HFFc6 (cell line): ENCODE measurements around the gene IFFO2. TPM values are rescaled to one million over a fixed set of nuclear protein-coding genes. Genes with fewer than 3 reads are reported as not detected.
A peak's percentile ranks its signal among the peaks of the same experiment; 100 is the strongest.

Experiments
- DNase-seq: peaks from one replicate; pipeline ENCODE4 v3.0.0-alpha.2; 2018
- H3K27ac Mint-ChIP-seq: 2 replicates; pipeline ENCODE4 v1.8.0; 2020; ENCODE audit warnings: mild to moderate bottlenecking, mixed read lengths
- H3K27me3 Mint-ChIP-seq: 2 replicates; pipeline ENCODE4 v1.8.0; 2021; ENCODE audit warnings: mild to moderate bottlenecking, moderate library complexity, mixed read lengths; ENCODE audit not compliant: insufficient read depth
- H3K36me3 Mint-ChIP-seq: 2 replicates; pipeline ENCODE4 v1.8.0; 2021; ENCODE audit warnings: low read depth, mixed read lengths
- H3K4me1 Mint-ChIP-seq: 2 replicates; pipeline ENCODE4 v1.8.0; 2020; ENCODE audit warnings: low read depth, mixed read lengths
- H3K4me3 Mint-ChIP-seq: 2 replicates; pipeline ENCODE4 v1.8.0; 2020; ENCODE audit warnings: mild to moderate bottlenecking, moderate library complexity, mixed read lengths
- H3K9me3 Mint-ChIP-seq: 2 replicates; pipeline ENCODE4 v1.8.0; 2020; ENCODE audit warnings: mild to moderate bottlenecking, mixed read lengths
- total RNA-seq, 6 experiments: library from RNA; stranded (reverse); fragmentation: NEBNext Ultra II Directional; extraction: Animal tissue kit (Norgen Biotek cat#: 25700); gene quantifications; 2 replicates in 1 of 6; 3 replicates in 5 of 6; pipeline ENCODE4 v1.2.3, GENCODE V29; 2021
- TF ChIP-seq, protein P1 (sequence below): fragments of 200-600 bp; sonication (generic); IDR thresholded peaks from 2 replicates; pipeline ENCODE4 v1.5.0; 2021; ENCODE audit warnings: antibody characterized with exemption, mild to moderate bottlenecking

Gene IFFO2
- total RNA-seq, 6 experiments from 2014 or later, result 19.9 to 28.9 (median 21.0) TPM

- H3K27me3 Mint-ChIP-seq, result peaks cover 1% of the 10 kb centered on the region
- no peak overlapping the region for H3K4me3 Mint-ChIP-seq
- TF ChIP-seq, protein P1, sequence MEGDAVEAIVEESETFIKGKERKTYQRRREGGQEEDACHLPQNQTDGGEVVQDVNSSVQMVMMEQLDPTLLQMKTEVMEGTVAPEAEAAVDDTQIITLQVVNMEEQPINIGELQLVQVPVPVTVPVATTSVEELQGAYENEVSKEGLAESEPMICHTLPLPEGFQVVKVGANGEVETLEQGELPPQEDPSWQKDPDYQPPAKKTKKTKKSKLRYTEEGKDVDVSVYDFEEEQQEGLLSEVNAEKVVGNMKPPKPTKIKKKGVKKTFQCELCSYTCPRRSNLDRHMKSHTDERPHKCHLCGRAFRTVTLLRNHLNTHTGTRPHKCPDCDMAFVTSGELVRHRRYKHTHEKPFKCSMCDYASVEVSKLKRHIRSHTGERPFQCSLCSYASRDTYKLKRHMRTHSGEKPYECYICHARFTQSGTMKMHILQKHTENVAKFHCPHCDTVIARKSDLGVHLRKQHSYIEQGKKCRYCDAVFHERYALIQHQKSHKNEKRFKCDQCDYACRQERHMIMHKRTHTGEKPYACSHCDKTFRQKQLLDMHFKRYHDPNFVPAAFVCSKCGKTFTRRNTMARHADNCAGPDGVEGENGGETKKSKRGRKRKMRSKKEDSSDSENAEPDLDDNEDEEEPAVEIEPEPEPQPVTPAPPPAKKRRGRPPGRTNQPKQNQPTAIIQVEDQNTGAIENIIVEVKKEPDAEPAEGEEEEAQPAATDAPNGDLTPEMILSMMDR, result peak; percentile 95
- no peaks in the 10 kb centered on the region for H3K9me3 Mint-ChIP-seq
- DNase-seq, result peak; percentile 63
- H3K4me1 Mint-ChIP-seq, result peaks cover 14% of the 10 kb centered on the region
- peaks cover 9% of the 10 kb centered on the region; the same call in 1 of the 2 replicates for H3K36me3 Mint-ChIP-seq
- H3K27ac Mint-ChIP-seq, result no peak overlapping the region
Measured at GRCh38 chr1:18907021-18907916, 49.2 kb downstream of the IFFO2 start.

- Mint-ChIP-seq H3K4me1 (peaks cover 29% of the 10 kb centered on the region), H3K27ac (peak overlapping the region; percentile 99), H3K4me3 (peak overlapping the region; percentile 94), H3K27me3 (peaks cover 1% of the 10 kb centered on the region), H3K36me3 (no peaks in the 10 kb centered on the region), H3K9me3 (no peaks in the 10 kb centered on the region)
- TF ChIP-seq, protein P1, result no peak
- DNase-seq, result no peak
Measured at GRCh38 chr1:18903291-18903756, 53.2 kb downstream of the IFFO2 start.

DNA sequence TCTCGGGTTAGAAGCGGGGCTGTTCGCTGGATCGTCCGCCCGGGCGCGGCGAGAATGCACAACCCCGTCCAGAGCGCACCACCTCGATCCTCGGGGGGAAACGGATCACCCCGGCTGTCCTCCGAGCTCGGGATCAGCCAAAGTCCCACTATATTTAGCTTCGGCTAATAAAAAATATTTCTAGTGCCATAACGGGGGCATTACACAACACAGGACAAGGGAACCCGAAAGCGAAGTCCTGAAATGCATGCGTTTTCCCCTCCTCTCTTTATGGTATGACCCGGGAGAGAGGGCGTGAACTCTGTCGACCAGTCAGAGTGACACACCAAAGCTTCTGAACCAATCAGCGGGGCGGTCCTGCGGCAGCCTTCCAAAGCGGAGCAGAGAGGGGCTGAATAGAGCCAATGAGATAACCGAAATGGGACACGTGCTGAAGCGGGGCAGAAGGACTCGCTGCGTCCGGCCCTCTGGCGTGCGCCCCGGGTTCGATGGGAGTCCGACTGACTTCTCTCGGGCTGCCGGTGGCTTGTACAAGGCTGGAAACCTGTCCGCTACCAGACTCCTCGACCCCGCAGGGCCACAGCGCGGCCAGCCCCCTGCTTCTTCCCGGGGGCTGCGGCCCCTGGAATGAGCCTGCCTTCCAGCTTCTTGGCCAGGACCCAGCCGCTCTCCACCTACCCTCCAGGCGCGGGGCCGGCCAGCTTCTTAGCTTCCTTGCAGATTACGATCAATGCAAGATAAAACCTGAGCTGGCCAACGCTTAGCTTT lies 53.8 kb downstream of the IFFO2 start, which contains the start of gene ALDH4A1:
ALDH4A1 (minus strand) TSS at position 33 of the 768 bp plus-strand sequence; CDS start at position 1, 32 bp downstream.
- peaks cover 1% of the 10 kb centered on the region for H3K27me3 Mint-ChIP-seq
- no peaks in the 10 kb centered on the region for H3K36me3 Mint-ChIP-seq
- H3K9me3 Mint-ChIP-seq, result no peaks in the 10 kb centered on the region
- peaks cover 29% of the 10 kb centered on the region for H3K4me1 Mint-ChIP-seq
- TF ChIP-seq, protein P1, result no peak
- H3K27ac Mint-ChIP-seq, result peak within 1 kb of the TSS; percentile 99
- peak; percentile 99 for DNase-seq
- H3K4me3 Mint-ChIP-seq, result peak within 1 kb of the TSS; percentile 94

GRCh38 chr1:18901952-18902522 lies 54.4 kb downstream of the IFFO2 start:
- H3K36me3 Mint-ChIP-seq, result no peaks in the 10 kb centered on the region
- peak; percentile 36 for DNase-seq
- H3K4me3 Mint-ChIP-seq, result peak overlapping the region; percentile 94
- peaks cover 1% of the 10 kb centered on the region for H3K27me3 Mint-ChIP-seq
- H3K9me3 Mint-ChIP-seq, result no peaks in the 10 kb centered on the region
- H3K27ac Mint-ChIP-seq, result peak overlapping the region; percentile 99
- TF ChIP-seq, protein P1, result no peak
- H3K4me1 Mint-ChIP-seq, result peaks cover 29% of the 10 kb centered on the region
